Brain microvascular endothelial cell (primary cell): Measurements from ENCODE around the gene SAP30BP.

Experiments
- DNase-seq: peaks from one replicate; pipeline ENCODE4 v3.0.0-alpha.2; 2020
- H3K27ac ChIP-seq: fragments of 250-450 bp; sonication (Bioruptor Pico); 2 replicates; pipeline ENCODE4 v1.5.1; 2020; ENCODE audit warnings: mild to moderate bottlenecking, moderate library complexity
- H3K27me3 ChIP-seq: fragments of 250-450 bp; sonication (Bioruptor Pico); replicated peaks from 2 replicates; pipeline ENCODE4 v1.5.1; 2020; ENCODE audit warnings: mild to moderate bottlenecking
- H3K36me3 ChIP-seq: fragments of 250-450 bp; sonication (Bioruptor Pico); replicated peaks from 2 replicates; pipeline ENCODE4 v1.5.1; 2020; ENCODE audit warnings: mild to moderate bottlenecking
- H3K4me3 ChIP-seq: 2 replicates; pipeline ENCODE4 v1.5.1; 2011; ENCODE audit warnings: low read depth, mild to moderate bottlenecking, control low read depth, low read length, moderate library complexity
- in situ Hi-C: cut with HindIII; loops from 2 replicates; pipeline ENCODE4 v1.10.0; 2017; ENCODE audit warnings: low sequenced_read_pairs, low pct_ligation_motif_present
- TF ChIP-seq, protein P1 (sequence below): IDR thresholded peaks from 2 replicates; pipeline ENCODE4 v1.5.1; 2011; ENCODE audit warnings: low read depth, mild to moderate bottlenecking, moderate library complexity, low read length, control low read depth, inconsistent platforms; ENCODE audit errors: missing control alignments

The SAP30BP gene

DNA sequence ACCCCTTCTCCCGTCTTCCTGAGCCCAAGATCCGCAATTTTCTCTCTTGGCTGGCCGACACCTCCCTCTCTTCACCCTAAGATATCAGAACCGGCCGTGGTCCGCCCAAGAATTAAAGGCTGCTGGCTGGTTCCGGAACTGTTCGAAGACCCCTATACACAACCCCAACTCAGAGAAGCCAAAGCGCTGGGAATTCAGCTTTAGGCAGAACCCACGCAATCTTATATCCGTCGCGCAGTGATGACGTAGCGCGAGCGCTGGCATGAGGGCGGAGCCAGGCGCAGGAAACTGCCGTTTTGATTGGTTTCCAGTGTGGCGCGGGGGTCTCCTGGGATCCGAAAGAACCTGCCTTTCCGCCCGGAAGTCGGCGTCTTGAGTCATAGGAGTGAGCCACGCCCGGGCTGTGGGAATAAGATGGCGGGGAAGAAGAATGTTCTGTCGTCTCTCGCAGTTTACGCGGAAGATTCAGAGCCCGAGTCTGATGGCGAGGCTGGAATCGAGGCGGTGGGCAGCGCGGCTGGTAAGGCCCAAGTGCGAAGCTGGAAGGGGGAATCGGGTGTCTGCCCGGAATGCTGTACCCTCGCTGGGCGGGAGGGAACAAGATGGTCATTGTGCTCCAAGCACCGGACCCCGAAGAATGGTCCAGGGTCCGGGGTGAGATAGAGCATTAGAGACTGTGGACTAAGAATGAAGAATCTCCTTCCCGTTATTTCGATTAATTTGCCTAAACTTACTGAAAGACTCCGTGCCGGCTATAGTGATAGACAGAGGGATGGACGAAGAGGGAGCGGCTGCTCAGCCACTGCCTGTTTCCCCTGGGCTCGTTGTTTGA, at the start of gene SAP30BP, which contains the start of gene RECQL5:
TSS of gene SAP30BP (plus strand) at position 380 of the 832 bp plus-strand sequence. CDS start at position 415, 35 bp downstream.
TSS of gene RECQL5 (minus strand) at position 196 of the 832 bp plus-strand sequence. CDS start 597 bp downstream, outside the sequence.
- Histone ChIP-seq H3K36me3 (peaks cover 35% of the 10 kb centered on the region), H3K4me3 (peak within 1 kb of the TSS; percentile 98), H3K27me3 (no peaks in the 10 kb centered on the region), H3K27ac (peak within 1 kb of the TSS; percentile 94)
- TF ChIP-seq, protein P1, sequence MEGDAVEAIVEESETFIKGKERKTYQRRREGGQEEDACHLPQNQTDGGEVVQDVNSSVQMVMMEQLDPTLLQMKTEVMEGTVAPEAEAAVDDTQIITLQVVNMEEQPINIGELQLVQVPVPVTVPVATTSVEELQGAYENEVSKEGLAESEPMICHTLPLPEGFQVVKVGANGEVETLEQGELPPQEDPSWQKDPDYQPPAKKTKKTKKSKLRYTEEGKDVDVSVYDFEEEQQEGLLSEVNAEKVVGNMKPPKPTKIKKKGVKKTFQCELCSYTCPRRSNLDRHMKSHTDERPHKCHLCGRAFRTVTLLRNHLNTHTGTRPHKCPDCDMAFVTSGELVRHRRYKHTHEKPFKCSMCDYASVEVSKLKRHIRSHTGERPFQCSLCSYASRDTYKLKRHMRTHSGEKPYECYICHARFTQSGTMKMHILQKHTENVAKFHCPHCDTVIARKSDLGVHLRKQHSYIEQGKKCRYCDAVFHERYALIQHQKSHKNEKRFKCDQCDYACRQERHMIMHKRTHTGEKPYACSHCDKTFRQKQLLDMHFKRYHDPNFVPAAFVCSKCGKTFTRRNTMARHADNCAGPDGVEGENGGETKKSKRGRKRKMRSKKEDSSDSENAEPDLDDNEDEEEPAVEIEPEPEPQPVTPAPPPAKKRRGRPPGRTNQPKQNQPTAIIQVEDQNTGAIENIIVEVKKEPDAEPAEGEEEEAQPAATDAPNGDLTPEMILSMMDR = no peak
- DNase-seq = peak; percentile 98
- in situ Hi-C loops = no loop called here

DNA sequence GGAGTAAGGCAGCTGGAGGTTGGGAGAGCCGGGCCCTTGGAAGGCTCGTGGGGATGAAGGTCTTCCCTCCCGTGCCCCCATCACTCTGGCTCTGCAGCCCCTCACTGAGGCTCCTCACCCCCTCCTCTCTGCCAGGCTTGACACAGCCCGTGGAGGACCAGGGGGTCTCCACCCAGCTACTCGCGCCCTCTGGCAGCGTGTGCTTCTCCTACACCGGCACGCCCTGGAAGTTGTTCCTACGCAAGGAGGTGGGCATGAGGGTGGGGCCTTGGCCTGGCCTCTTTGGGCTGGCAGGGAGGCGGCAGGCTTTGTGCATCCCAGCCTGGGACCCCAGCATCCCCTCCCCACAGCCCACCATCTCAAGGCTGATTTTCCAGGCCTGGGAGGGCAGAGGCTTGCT, 49.5 kb upstream of the SAP30BP start:
- DNase-seq = no peak
- in situ Hi-C loops = no loop called here
- no peaks in the 10 kb centered on the region for H3K27me3 ChIP-seq
- TF ChIP-seq, protein P1 = no peak
- H3K36me3 ChIP-seq = no peaks in the 10 kb centered on the region
- H3K27ac ChIP-seq = no peak overlapping the region
- no peak overlapping the region for H3K4me3 ChIP-seq

DNA sequence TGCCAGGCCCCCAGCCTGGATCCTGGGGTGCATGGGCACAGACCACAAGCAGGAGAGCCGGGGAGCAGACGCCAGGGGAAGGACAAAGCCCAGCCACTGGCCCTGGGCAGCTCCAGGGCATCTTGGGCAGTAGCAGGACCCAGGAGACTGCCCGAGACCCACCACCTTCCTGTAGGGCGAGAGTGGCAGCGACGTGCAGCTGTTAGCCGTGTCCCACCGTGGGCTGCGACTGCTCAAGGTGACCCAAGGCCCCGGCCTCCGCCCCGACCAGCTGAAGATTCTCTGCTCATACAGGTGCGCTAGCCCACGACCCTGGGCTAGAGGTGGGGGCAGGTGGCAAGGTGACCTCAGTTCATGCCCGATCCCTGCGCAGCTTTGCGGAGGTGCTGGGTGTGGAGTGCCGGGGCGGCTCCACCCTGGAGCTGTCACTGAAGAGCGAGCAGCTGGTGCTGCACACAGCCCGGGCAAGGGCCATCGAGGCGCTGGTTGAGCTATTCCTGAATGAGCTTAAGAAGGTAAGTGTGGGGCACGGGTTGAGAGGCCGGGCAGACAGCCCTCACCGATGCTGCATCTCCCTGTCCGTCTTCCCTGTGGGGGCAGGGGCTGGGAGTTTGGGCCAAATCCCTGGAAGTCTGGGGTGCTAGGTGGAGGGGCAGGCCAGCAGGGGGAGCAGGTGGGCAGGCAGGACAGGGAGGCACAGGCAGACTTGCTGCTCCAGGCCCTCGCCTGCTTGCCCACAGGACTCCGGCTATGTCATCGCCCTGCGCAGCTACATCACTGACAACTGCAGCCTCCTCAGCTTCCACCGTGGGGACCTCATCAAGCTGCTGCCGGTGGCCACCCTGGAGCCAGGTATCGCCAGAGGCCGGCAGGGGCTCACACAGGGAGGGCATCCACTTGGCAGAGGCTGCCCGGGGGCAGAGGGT, 47.4 kb upstream of the SAP30BP start:
- in situ Hi-C loops = no loop called here

DNA sequence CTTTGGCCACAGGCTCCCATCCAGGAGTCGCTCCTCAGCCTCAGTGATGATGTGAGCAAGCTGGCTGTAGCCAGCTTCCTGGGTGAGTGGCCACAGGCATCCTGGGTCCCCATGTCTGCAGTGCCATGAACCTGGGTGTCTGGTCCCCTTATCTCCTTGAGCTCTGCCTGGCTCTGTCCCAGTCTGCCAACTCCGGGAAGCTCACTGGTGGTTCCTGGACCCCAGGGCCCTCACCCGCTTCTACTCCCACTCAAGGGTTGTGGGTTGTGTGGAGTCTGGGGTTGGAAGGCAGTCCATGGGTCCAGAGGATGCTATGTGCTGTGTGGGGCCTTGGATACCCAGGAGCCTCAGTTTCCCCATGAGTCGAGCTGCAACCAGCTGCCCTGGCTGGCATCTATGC, 45.6 kb upstream of the SAP30BP start:
- TF ChIP-seq, protein P1 = no peak
- H3K27me3 ChIP-seq = no peaks in the 10 kb centered on the region
- no peak overlapping the region for H3K27ac ChIP-seq
- DNase-seq = no peak
- in situ Hi-C loops = no loop called here
- H3K36me3 ChIP-seq = no peaks in the 10 kb centered on the region
- H3K4me3 ChIP-seq = no peak overlapping the region

More for the DNA sequence above, 47.4 kb upstream of the SAP30BP start:
- no peaks in the 10 kb centered on the region for H3K27me3 ChIP-seq
- no peak for DNase-seq
- TF ChIP-seq, protein P1 = peak; percentile 79
- no peak overlapping the region for H3K27ac ChIP-seq
- no peak overlapping the region for H3K4me3 ChIP-seq
- no peaks in the 10 kb centered on the region for H3K36me3 ChIP-seq

DNA sequence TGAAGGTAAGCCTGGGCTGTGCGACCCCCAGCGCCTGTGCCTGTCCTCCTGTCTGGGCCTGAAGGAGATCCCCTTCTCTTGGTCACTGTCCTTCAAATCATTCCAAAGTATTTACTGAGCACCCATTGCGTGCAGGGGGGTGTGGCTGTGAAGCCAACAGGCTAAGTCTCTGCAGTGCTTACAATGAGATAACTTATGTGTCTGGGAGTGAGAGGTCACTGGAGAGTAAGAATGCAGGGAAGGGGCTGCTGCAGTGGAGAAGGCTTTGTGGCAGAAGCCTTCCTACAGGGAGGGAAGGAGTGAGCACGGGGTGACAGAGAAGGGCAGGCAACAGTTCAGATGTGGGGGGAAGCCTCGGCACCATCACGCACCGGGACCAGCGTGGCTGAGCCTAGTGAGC, 45.1 kb upstream of the SAP30BP start:
- Histone ChIP-seq H3K36me3 (no peaks in the 10 kb centered on the region), H3K4me3 (no peak overlapping the region), H3K27ac (no peak overlapping the region), H3K27me3 (no peaks in the 10 kb centered on the region)
- DNase-seq = no peak
- TF ChIP-seq, protein P1 = no peak
- in situ Hi-C loops = no loop called here
